ENCODE data around the gene IFRD2.
"Not testable (repeated sequence)": the region's sequence is repeated elsewhere in the genome, so short reads cannot be mapped to it uniquely, and the experiment has no call there.

IFRD2 gene

GRCh38 chr3:50266836-50267235 is 25.4 kb downstream of the IFRD2 start:
- TF ChIP-seq Cebpa-rat (IDR thresholded peaks at IDR 0.05), result no peak
- Histone ChIP-seq H3K4me2 (peak overlapping the region in 8 of 11 experiments; percentile 6 to 58 (median 50); a peak in 13 of 22 replicates), H4K20me1 (peaks cover 0 to 66% (median 0%) of the 10 kb centered on the region in 11 experiments; a peak in 6 of 22 replicates), H3K27me3 (peaks cover 28 to 45% (median 42%) of the 10 kb centered on the region in 11 experiments), H3K9ac (peak overlapping the region in 3 of 11 experiments; percentile 13 to 19 (median 18); a peak in 3 of 22 replicates), H3K4me1 (peaks cover 0 to 62% (median 34%) of the 10 kb centered on the region in 10 experiments; a peak in 17 of 20 replicates), H3K9me3 (replicated peaks in 1 of 11) (no peaks in the 10 kb centered on the region), H3K27ac (no peak overlapping the region), H3K36me3 (no peaks in the 10 kb centered on the region), H3K4me3 (no peak overlapping the region)

DNA sequence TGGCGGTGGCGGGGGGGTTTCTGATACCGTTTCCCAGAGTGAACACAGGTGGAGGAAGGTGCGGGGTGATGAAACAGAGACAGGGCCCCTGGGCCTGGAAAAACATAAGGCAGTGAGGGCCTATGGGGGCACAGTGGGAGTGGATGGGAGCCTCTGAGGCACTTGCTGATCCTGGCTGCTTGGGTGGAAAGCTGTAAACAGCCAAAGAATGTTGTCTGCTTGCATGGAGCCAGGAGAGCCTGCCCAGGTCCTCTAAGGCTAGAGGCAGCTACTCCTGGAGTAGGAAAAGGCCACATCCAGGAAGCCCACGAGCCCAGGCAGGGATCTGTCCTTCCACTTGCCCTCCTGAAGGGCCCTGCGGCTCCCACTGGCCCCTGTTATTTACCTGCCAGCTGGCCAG is 26.2 kb downstream of the IFRD2 start:
- peaks cover 28 to 45% (median 42%) of the 10 kb centered on the region in 11 experiments for H3K27me3 ChIP-seq
- H3K9ac ChIP-seq, result no peak overlapping the region; a peak in 1 of 22 replicates
- no peak for TF ChIP-seq Cebpa-rat (IDR thresholded peaks at IDR 0.05)
- H3K27ac ChIP-seq, result no peak overlapping the region
- H4K20me1 ChIP-seq, result peaks cover 0 to 72% (median 0%) of the 10 kb centered on the region in 11 experiments; a peak in 6 of 22 replicates
- no peak overlapping the region for H3K4me3 ChIP-seq
- H3K36me3 ChIP-seq, result no peaks in the 10 kb centered on the region
- no peaks in the 10 kb centered on the region for H3K9me3 ChIP-seq (replicated peaks in 1 of 11)
- no peak overlapping the region for H3K4me2 ChIP-seq
- H3K4me1 ChIP-seq, result peaks cover 0 to 70% (median 43%) of the 10 kb centered on the region in 10 experiments; a peak in 18 of 20 replicates

DNA sequence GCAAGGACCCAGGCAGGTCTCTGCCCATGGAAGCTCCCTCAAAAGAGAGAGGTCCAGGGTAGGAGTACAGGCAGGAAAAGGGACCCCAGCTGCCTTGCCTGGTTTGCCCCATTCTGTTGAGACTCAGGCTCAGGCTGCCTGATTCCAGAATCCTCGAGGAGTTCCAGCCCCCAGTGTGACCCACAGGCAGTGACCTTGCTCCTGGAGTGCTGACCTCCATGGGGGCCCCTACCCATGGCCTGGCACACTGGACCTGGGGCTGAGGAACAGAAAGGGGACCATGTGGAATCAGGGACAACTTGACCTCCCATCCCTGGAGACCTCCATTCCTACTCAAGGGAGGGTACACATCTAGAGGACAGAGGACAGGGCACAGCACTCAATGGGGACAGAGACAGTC is 26.7 kb downstream of the IFRD2 start:
- Histone ChIP-seq H3K36me3 (no peaks in the 10 kb centered on the region), H3K4me1 (peaks cover 4 to 72% (median 47%) of the 10 kb centered on the region in 10 experiments), H3K9ac (0 out of 22 replicates have a peak overlapping the region, but pooled peaks of 1 of the 11 experiments have one; percentile 24), H4K20me1 (peaks cover 0 to 76% (median 0%) of the 10 kb centered on the region in 11 experiments; a peak in 6 of 22 replicates), H3K4me2 (no peak overlapping the region; a peak in 1 of 22 replicates), H3K27me3 (peaks cover 28 to 45% (median 42%) of the 10 kb centered on the region in 11 experiments), H3K4me3 (no peak overlapping the region), H3K27ac (no peak overlapping the region), H3K9me3 (replicated peaks in 1 of 11) (no peaks in the 10 kb centered on the region)
- no peak for TF ChIP-seq Cebpa-rat (IDR thresholded peaks at IDR 0.05)

- Histone ChIP-seq H3K4me2 (no peak overlapping the region), H3K9me3 (replicated peaks in 1 of 11) (no peaks in the 10 kb centered on the region), H3K36me3 (no peaks in the 10 kb centered on the region), H3K27ac (no peak overlapping the region), H3K27me3 (peaks cover 28 to 45% (median 42%) of the 10 kb centered on the region in 11 experiments), H4K20me1 (peaks cover 0 to 76% (median 0%) of the 10 kb centered on the region in 11 experiments; a peak in 6 of 22 replicates), H3K4me3 (no peak overlapping the region), H3K9ac (0 out of 22 replicates have a peak overlapping the region, but pooled peaks of 1 of the 11 experiments have one; percentile 24), H3K4me1 (peaks cover 8 to 70% (median 51%) of the 10 kb centered on the region in 10 experiments)
- TF ChIP-seq Cebpa-rat (IDR thresholded peaks at IDR 0.05), result no peak
These were observed 27.2 kb downstream of the IFRD2 start for GRCh38 chr3:50264964-50265485.

DNA sequence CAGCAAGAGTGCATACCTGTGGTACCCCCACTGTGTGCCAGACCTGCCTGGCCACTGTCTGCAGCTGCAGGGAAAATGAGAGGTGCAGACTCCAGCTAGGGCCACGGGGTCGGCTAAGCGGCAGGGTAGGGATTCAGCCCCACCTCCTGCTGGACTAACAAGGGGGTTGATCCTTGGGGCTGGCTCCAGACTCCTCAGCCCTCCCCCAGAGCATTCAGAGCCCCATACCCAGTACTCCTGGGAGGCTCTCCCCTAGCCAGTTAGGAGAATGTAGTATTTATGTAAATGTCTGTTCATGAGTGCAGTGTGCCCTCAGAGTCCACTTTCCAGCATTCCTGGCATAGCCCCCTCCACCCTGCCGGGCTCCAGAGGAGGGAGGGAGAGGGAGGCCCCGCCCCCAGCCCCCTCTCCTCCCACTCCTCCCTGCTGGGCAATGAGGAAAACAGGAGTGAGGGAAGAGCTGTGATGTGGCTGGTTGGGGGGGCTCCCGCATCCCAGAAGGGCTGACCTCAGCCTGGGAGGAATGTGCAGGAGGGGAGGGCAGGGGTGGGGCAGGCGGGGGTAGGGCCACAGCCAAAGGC is 27.8 kb downstream of the IFRD2 start:
- peaks cover 13 to 71% (median 52%) of the 10 kb centered on the region in 10 experiments for H3K4me1 ChIP-seq
- peaks cover under 1 to 75% (median 4%) of the 10 kb centered on the region in 11 experiments; a peak in 15 of 22 replicates for H4K20me1 ChIP-seq
- no peaks in the 10 kb centered on the region for H3K9me3 ChIP-seq (replicated peaks in 1 of 11)
- peak overlapping the region in 2 of 11 experiments; percentile 7 to 16; a peak in 2 of 22 replicates for H3K4me2 ChIP-seq
- no peak overlapping the region for H3K4me3 ChIP-seq
- H3K27me3 ChIP-seq, result peaks cover 28 to 42% (median 41%) of the 10 kb centered on the region in 11 experiments
- peak overlapping the region in 1 of 11 experiments; percentile 38; a peak in 2 of 22 replicates for H3K9ac ChIP-seq
- TF ChIP-seq Cebpa-rat (IDR thresholded peaks at IDR 0.05), result no peak
- H3K36me3 ChIP-seq, result peaks cover 0 to 4% (median 3%) of the 10 kb centered on the region in 11 experiments; a peak in 13 of 22 replicates
- H3K27ac ChIP-seq, result no peak overlapping the region

GRCh38 chr3:50263478-50264382 is 28.5 kb downstream of the IFRD2 start:
- H3K9me3 ChIP-seq (replicated peaks in 1 of 11), result no peaks in the 10 kb centered on the region
- peak overlapping the region in 1 of 11 experiments; percentile 38; a peak in 1 of 22 replicates for H3K9ac ChIP-seq
- no peak overlapping the region for H3K27ac ChIP-seq
- peaks cover 1 to 11% (median 10%) of the 10 kb centered on the region in 11 experiments; a peak in 19 of 22 replicates for H3K36me3 ChIP-seq
- H3K27me3 ChIP-seq, result peaks cover 28 to 35% (median 33%) of the 10 kb centered on the region in 11 experiments
- H4K20me1 ChIP-seq, result peaks cover 7 to 82% (median 11%) of the 10 kb centered on the region in 11 experiments; a peak in 17 of 22 replicates
- H3K4me2 ChIP-seq, result peak overlapping the region in 2 of 11 experiments; percentile 7 to 16; a peak in 2 of 22 replicates
- TF ChIP-seq Cebpa-rat (IDR thresholded peaks at IDR 0.05), result no peak
- peaks cover 20 to 70% (median 50%) of the 10 kb centered on the region in 10 experiments for H3K4me1 ChIP-seq
- H3K4me3 ChIP-seq, result no peak overlapping the region

GRCh38 chr3:50262778-50263177 is 29.5 kb downstream of the IFRD2 start:
- H3K4me3 ChIP-seq, result no peak overlapping the region
- H4K20me1 ChIP-seq, result peaks cover 7 to 85% (median 20%) of the 10 kb centered on the region in 11 experiments; a peak in 18 of 22 replicates
- TF ChIP-seq Cebpa-rat (IDR thresholded peaks at IDR 0.05), result no peak
- no peaks in the 10 kb centered on the region for H3K9me3 ChIP-seq (replicated peaks in 1 of 11)
- H3K27ac ChIP-seq, result no peak overlapping the region
- peaks cover 11 to 20% (median 20%) of the 10 kb centered on the region in 11 experiments for H3K36me3 ChIP-seq
- H3K27me3 ChIP-seq, result peaks cover 19 to 25% (median 24%) of the 10 kb centered on the region in 11 experiments
- H3K4me1 ChIP-seq, result peaks cover 30 to 75% (median 52%) of the 10 kb centered on the region in 10 experiments
- H3K9ac ChIP-seq, result peak overlapping the region in 1 of 11 experiments; percentile 19; a peak in 2 of 22 replicates
- H3K4me2 ChIP-seq, result peak overlapping the region in 4 of 11 experiments; percentile 91 to 95 (median 94); a peak in 3 of 22 replicates

- not testable (repeated sequence) for H3K4me3 ChIP-seq; H3K9me3 ChIP-seq (replicated peaks in 1 of 11)
- Histone ChIP-seq H3K9ac (peak overlapping the region in 2 of 11 experiments; percentile 86 to 88; a peak in 1 of 22 replicates), H3K27ac (peak overlapping the region in 2 of 11 experiments; percentile 85 to 88; a peak in 1 of 22 replicates), H4K20me1 (peaks cover 7 to 85% (median 22%) of the 10 kb centered on the region in 11 experiments; a peak in 19 of 22 replicates), H3K4me2 (peak overlapping the region in 5 of 11 experiments; percentile 8 to 95 (median 93); a peak in 7 of 22 replicates), H3K4me1 (peaks cover 31 to 69% (median 46%) of the 10 kb centered on the region in 10 experiments), H3K36me3 (peaks cover 16 to 26% (median 24%) of the 10 kb centered on the region in 11 experiments), H3K27me3 (peaks cover 13 to 19% (median 18%) of the 10 kb centered on the region in 11 experiments)
These were observed 30.0 kb downstream of the IFRD2 start for GRCh38 chr3:50262200-50262599.
